ENCODE results near the gene NELL2. TPM values are rescaled to one million over a fixed set of nuclear protein-coding genes. Genes with fewer than 3 reads are reported as not detected.

NELL2 gene
- total RNA-seq, 2 experiments from 2014 or later = 0.95 to 1.8 TPM

- H3K9me2 ChIP-seq (ENCODE audit: insufficient read depth, low read length) = no peaks in the 10 kb centered on the region
- no peak for TF ChIP-seq EZH2phosphoT487 (IDR thresholded peaks at IDR 0.05; ENCODE audit: borderline replicate concordance, low read depth, low read length)
- TF ChIP-seq, protein P1, sequence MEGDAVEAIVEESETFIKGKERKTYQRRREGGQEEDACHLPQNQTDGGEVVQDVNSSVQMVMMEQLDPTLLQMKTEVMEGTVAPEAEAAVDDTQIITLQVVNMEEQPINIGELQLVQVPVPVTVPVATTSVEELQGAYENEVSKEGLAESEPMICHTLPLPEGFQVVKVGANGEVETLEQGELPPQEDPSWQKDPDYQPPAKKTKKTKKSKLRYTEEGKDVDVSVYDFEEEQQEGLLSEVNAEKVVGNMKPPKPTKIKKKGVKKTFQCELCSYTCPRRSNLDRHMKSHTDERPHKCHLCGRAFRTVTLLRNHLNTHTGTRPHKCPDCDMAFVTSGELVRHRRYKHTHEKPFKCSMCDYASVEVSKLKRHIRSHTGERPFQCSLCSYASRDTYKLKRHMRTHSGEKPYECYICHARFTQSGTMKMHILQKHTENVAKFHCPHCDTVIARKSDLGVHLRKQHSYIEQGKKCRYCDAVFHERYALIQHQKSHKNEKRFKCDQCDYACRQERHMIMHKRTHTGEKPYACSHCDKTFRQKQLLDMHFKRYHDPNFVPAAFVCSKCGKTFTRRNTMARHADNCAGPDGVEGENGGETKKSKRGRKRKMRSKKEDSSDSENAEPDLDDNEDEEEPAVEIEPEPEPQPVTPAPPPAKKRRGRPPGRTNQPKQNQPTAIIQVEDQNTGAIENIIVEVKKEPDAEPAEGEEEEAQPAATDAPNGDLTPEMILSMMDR (conservative IDR thresholded peaks at IDR 0.05; ENCODE audit: low read length) = no peak
- no peaks in the 10 kb centered on the region for H4K20me1 ChIP-seq (ENCODE audit: insufficient read depth, low read length)
- intact Hi-C loops (cut with micrococcal nuclease; ENCODE audit: unreplicated experiment) = no loop called here
- CTCF ChIA-PET (ENCODE audit: unreplicated experiment) = no interaction called here
- BruUV-seq (replicated peaks) = no TSS peak
- no peaks in the 10 kb centered on the region for H3K9me3 ChIP-seq (ENCODE audit: low read length)
- no peak overlapping the region for H3K4me3 ChIP-seq (ENCODE audit: low read depth, low read length, poor library complexity, severe bottlenecking)
- no peaks in the 10 kb centered on the region for H3K36me3 ChIP-seq (ENCODE audit: insufficient read depth, low read length)
- no peak overlapping the region for H3K4me2 ChIP-seq (ENCODE audit: low read length)
- no peak overlapping the region for H2AFZ ChIP-seq (ENCODE audit: low read length)
- POLR2A ChIA-PET = interaction anchor here (0.6 kb wide), 1 partner anchor 41 kb away, joined by 3 read pairs; no protein-coding TSS in a partner anchor
- no peak for DNase-seq (ENCODE audit: low spot score)
- peaks cover 6% of the 10 kb centered on the region for H3K4me1 ChIP-seq (ENCODE audit: insufficient read depth, low read length, poor library complexity, severe bottlenecking)
- H3K79me2 ChIP-seq (ENCODE audit: insufficient read depth, low read depth, low read length) = no peaks in the 10 kb centered on the region
- no peak overlapping the region for H3K27ac ChIP-seq (ENCODE audit: low read depth, low read length, poor library complexity, severe bottlenecking)
Observed at GRCh38 chr12:44542716-44543115, 333.4 kb downstream of the NELL2 start.

- no peaks in the 10 kb centered on the region for H3K4me1 ChIP-seq (ENCODE audit: insufficient read depth, low read length, poor library complexity, severe bottlenecking)
- H3K9me3 ChIP-seq (ENCODE audit: low read length) = no peaks in the 10 kb centered on the region
- intact Hi-C loops (cut with micrococcal nuclease; ENCODE audit: unreplicated experiment) = no loop called here
- H3K9me2 ChIP-seq (ENCODE audit: insufficient read depth, low read length) = no peaks in the 10 kb centered on the region
- no peak overlapping the region for H2AFZ ChIP-seq (ENCODE audit: low read length)
- ChIA-PET POLR2A (interaction anchor here (0.6 to 0.8 kb wide), 3 partner anchors 26 to 148 kb away, joined by 3 read pairs; no protein-coding TSS in a partner anchor), CTCF (ENCODE audit: unreplicated experiment) (no interaction called here)
- DNase-seq (ENCODE audit: low spot score) = no peak
- H3K79me2 ChIP-seq (ENCODE audit: insufficient read depth, low read depth, low read length) = no peaks in the 10 kb centered on the region
- no peaks in the 10 kb centered on the region for H4K20me1 ChIP-seq (ENCODE audit: insufficient read depth, low read length)
- no peaks in the 10 kb centered on the region for H3K36me3 ChIP-seq (ENCODE audit: insufficient read depth, low read length)
- TF ChIP-seq, protein P1 (conservative IDR thresholded peaks at IDR 0.05; ENCODE audit: low read length) = no peak
- no peak for TF ChIP-seq EZH2phosphoT487 (IDR thresholded peaks at IDR 0.05; ENCODE audit: borderline replicate concordance, low read depth, low read length)
- H3K4me2 ChIP-seq (ENCODE audit: low read length) = no peak overlapping the region
- H3K27ac ChIP-seq (ENCODE audit: low read depth, low read length, poor library complexity, severe bottlenecking) = no peak overlapping the region
- no peak overlapping the region for H3K4me3 ChIP-seq (ENCODE audit: low read depth, low read length, poor library complexity, severe bottlenecking)
- no TSS peak for BruUV-seq (replicated peaks)
Observed at GRCh38 chr12:44537354-44537753, 338.8 kb downstream of the NELL2 start.

GRCh38 chr12:44532940-44533339 is 343.2 kb downstream of the NELL2 start:
- no peak for TF ChIP-seq EZH2phosphoT487 (IDR thresholded peaks at IDR 0.05; ENCODE audit: borderline replicate concordance, low read depth, low read length)
- TF ChIP-seq, protein P1 (conservative IDR thresholded peaks at IDR 0.05; ENCODE audit: low read length) = no peak

More at GRCh38 chr12:44532940-44533339, 343.2 kb downstream of the NELL2 start:
- ChIA-PET POLR2A (interaction anchor here (1.3 kb wide), 1 partner anchor 22 kb away, joined by 3 read pairs; no protein-coding TSS in a partner anchor), CTCF (ENCODE audit: unreplicated experiment) (no interaction called here)
- no peak overlapping the region for H3K27ac ChIP-seq (ENCODE audit: low read depth, low read length, poor library complexity, severe bottlenecking)
- no peak overlapping the region for H3K4me3 ChIP-seq (ENCODE audit: low read depth, low read length, poor library complexity, severe bottlenecking)
- no peak overlapping the region for H3K4me2 ChIP-seq (ENCODE audit: low read length)
- H4K20me1 ChIP-seq (ENCODE audit: insufficient read depth, low read length) = no peaks in the 10 kb centered on the region
- no peaks in the 10 kb centered on the region for H3K9me3 ChIP-seq (ENCODE audit: low read length)
- no peak overlapping the region for H2AFZ ChIP-seq (ENCODE audit: low read length)
- no peaks in the 10 kb centered on the region for H3K36me3 ChIP-seq (ENCODE audit: insufficient read depth, low read length)
- no peaks in the 10 kb centered on the region for H3K9me2 ChIP-seq (ENCODE audit: insufficient read depth, low read length)
- no peak for DNase-seq (ENCODE audit: low spot score)
- no TSS peak for BruUV-seq (replicated peaks)
- intact Hi-C loops (cut with micrococcal nuclease; ENCODE audit: unreplicated experiment) = no loop called here
- H3K4me1 ChIP-seq (ENCODE audit: insufficient read depth, low read length, poor library complexity, severe bottlenecking) = no peaks in the 10 kb centered on the region
- H3K79me2 ChIP-seq (ENCODE audit: insufficient read depth, low read depth, low read length) = no peaks in the 10 kb centered on the region

All from OCI-LY7 (cell line).